HEK293T (cell line): ENCODE results near the gene FTSJ3.

ENCODE experiments used
- ELF4 ChIP-seq: fragments of 450-650 bp; IDR thresholded peaks from 2 replicates; pipeline ENCODE4 v1.6.1; 2017; ENCODE audit warnings: antibody characterized with exemption
- FOXK2 ChIP-seq: fragments of 450-650 bp; IDR thresholded peaks from 2 replicates; pipeline ENCODE4 v1.6.1; 2016; ENCODE audit warnings: mild to moderate bottlenecking
- NFRKB ChIP-seq: fragments of 450-650 bp; IDR thresholded peaks from 2 replicates; pipeline ENCODE4 v1.6.1; 2016; ENCODE audit warnings: mild to moderate bottlenecking, moderate library complexity

DNA sequence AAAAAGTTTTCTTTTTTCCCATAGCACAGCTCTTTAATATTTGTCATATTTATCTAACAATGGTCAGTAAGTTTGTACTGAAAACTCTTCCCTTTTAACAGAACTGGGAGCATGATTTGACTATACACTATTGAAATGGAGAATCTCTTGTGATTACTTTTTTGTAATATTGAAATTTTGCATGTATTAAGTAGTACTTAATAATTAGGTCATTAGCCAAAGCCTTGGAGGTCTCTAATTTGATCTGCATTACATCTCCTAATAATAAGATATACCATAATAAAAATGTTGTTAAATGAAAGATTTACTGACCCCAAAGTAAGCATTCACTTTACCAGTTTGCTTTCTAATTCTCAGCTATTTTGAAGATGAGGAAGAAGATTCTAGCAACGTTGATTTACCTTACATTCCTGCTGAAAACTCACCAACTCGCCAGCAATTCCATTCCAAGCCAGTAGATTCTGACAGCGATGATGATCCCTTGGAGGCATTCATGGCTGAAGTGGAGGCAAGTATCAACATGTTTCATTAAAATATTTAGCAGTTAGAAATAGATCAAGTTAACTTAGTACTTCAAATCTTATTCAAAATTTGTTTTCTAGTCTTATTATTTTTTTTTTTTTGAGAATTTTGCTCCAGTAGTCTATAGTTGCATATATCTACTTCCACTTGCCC is 35.3 kb downstream of the FTSJ3 start:
- TF ChIP-seq NFRKB (no peak), FOXK2 (no peak), ELF4 (no peak)
